ENCODE data around the gene ADCY4.

Gene ADCY4

GRCh38 chr14:24310646-24311604 is 23.9 kb downstream of the ADCY4 start, which contains the start of gene LTB4R:
Gene LTB4R (plus strand): TSS chr14:24311502. CDS start chr14:24315652, 4,150 bp downstream.
- peaks cover 14% of the 10 kb centered on the region for H3K36me3 ChIP-seq (ENCODE audit: control insufficient read depth, insufficient read depth, low read length)
- no peaks in the 10 kb centered on the region for H3K27me3 ChIP-seq (replicated peaks; ENCODE audit: control insufficient read depth, insufficient read depth, low read length)
- H3K4me3 ChIP-seq (replicated peaks; ENCODE audit: low read depth, low read length): peak within 1 kb of the TSS; percentile 63
- peak; percentile 88 for DNase-seq (ENCODE audit: extremely low read depth, insufficient read length)
- TF ChIP-seq CTCF (IDR thresholded peaks at IDR 0.05; ENCODE audit: insufficient read depth, low read length, poor library complexity, severe bottlenecking): no peak

- DNase-seq (ENCODE audit: extremely low read depth, insufficient read length): no peak
- Histone ChIP-seq H3K36me3 (ENCODE audit: control insufficient read depth, insufficient read depth, low read length) (peaks cover 18% of the 10 kb centered on the region), H3K4me3 (replicated peaks; ENCODE audit: low read depth, low read length) (peak overlapping the region; percentile 63), H3K27me3 (replicated peaks; ENCODE audit: control insufficient read depth, insufficient read depth, low read length) (no peaks in the 10 kb centered on the region)
- no peak for TF ChIP-seq CTCF (IDR thresholded peaks at IDR 0.05; ENCODE audit: insufficient read depth, low read length, poor library complexity, severe bottlenecking)
Measured at GRCh38 chr14:24310265-24310645, 24.6 kb downstream of the ADCY4 start.

- peak within 1 kb of the TSS; percentile 63 for H3K4me3 ChIP-seq (replicated peaks; ENCODE audit: low read depth, low read length)
- no peaks in the 10 kb centered on the region for H3K27me3 ChIP-seq (replicated peaks; ENCODE audit: control insufficient read depth, insufficient read depth, low read length)
- no peak for DNase-seq (ENCODE audit: extremely low read depth, insufficient read length)
- TF ChIP-seq CTCF (IDR thresholded peaks at IDR 0.05; ENCODE audit: insufficient read depth, low read length, poor library complexity, severe bottlenecking): no peak
- H3K36me3 ChIP-seq (ENCODE audit: control insufficient read depth, insufficient read depth, low read length): peaks cover 20% of the 10 kb centered on the region
Measured at GRCh38 chr14:24309538-24310264, 25.2 kb downstream of the ADCY4 start, which contains the start of gene LTB4R2. Gene LTB4R2 (plus strand): TSS chr14:24310140. CDS start chr14:24310665, 525 bp downstream.

GRCh38 chr14:24308342-24309124 is 26.3 kb downstream of the ADCY4 start:
- DNase-seq (ENCODE audit: extremely low read depth, insufficient read length): no peak
- no peak overlapping the region for H3K4me3 ChIP-seq (replicated peaks; ENCODE audit: low read depth, low read length)
- no peaks in the 10 kb centered on the region for H3K27me3 ChIP-seq (replicated peaks; ENCODE audit: control insufficient read depth, insufficient read depth, low read length)
- H3K36me3 ChIP-seq (ENCODE audit: control insufficient read depth, insufficient read depth, low read length): peaks cover 31% of the 10 kb centered on the region
- TF ChIP-seq CTCF (IDR thresholded peaks at IDR 0.05; ENCODE audit: insufficient read depth, low read length, poor library complexity, severe bottlenecking): no peak

GRCh38 chr14:24307575-24308341 is 27.1 kb downstream of the ADCY4 start, which contains the start of gene CIDEB:
Gene CIDEB (minus strand): TSS chr14:24307977. CDS start chr14:24307858, 119 bp downstream.
- Histone ChIP-seq H3K27me3 (replicated peaks; ENCODE audit: control insufficient read depth, insufficient read depth, low read length) (no peaks in the 10 kb centered on the region), H3K4me3 (replicated peaks; ENCODE audit: low read depth, low read length) (no peak within 1 kb of the TSS), H3K36me3 (ENCODE audit: control insufficient read depth, insufficient read depth, low read length) (peaks cover 34% of the 10 kb centered on the region)
- TF ChIP-seq CTCF (IDR thresholded peaks at IDR 0.05; ENCODE audit: insufficient read depth, low read length, poor library complexity, severe bottlenecking): peak; percentile 97
- no peak for DNase-seq (ENCODE audit: extremely low read depth, insufficient read length)

Measured in GM06990 (cell line).